UCSD-AML1 (cell line): ENCODE results near the gene HGD.
A peak's percentile ranks its signal among the peaks of the same experiment; 100 is the strongest.
"Not testable (repeated sequence)": the region's sequence is repeated elsewhere in the genome, so short reads cannot be mapped to it uniquely, and the experiment has no call there.

Experiments used
- DNase-seq: peaks from one replicate; lab custom pipeline; 2025; ENCODE audit not compliant: unreplicated experiment; lab: John Stamatoyannopoulos, UW

HGD gene

DNA sequence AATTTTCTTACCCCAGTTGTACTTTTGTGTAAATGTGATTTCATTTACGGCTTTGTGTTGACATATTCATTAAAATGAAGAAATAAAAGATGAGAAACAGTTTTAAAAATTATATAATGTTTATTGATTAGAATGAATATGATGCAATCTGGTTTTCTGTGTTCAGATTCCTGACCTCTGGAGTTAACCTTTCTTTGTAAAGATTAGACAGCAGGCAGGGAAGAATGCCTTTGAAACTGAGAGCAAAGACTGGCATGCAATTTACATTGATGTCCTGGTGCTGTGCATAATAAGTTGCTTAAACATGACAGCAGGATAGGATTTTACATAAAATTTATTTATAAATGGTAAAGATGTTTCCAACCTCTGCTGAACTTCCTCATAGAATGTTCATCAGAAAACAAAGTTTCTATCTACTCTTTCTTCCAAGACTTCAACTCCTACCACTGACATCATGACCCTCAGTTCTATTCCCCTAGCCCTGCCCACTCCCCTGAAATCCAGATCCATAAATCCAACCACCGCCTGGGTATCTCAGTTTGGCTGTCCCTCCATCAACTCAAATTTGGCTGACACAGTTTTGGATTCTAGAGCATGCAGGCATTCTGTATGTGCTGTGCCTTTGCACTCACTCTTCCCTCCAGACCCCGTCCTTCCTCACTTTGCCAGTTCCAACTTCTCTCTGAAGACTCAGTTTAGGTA is 1.7 kb downstream of the HGD start:
- DNase-seq = no peak

DNA sequence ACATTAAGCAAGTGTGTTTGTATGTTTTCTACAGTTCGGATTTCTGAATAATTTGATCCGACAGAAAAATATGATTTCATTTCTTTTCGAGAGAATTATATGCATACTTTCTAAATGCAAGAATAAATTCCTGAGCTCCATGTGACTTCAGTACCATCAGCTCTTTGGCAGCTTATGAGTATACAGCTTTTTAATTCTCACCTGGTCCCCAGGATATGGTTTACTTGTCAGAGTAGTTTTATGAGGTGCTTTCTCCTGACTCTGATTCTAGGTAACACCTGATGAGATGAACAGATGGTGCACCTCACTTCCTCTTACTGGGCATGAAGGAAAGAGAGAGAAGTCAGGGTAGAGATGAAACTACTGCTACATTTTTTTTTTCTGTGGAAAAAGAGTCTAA is 3.1 kb downstream of the HGD start:
- no peak for DNase-seq

DNA sequence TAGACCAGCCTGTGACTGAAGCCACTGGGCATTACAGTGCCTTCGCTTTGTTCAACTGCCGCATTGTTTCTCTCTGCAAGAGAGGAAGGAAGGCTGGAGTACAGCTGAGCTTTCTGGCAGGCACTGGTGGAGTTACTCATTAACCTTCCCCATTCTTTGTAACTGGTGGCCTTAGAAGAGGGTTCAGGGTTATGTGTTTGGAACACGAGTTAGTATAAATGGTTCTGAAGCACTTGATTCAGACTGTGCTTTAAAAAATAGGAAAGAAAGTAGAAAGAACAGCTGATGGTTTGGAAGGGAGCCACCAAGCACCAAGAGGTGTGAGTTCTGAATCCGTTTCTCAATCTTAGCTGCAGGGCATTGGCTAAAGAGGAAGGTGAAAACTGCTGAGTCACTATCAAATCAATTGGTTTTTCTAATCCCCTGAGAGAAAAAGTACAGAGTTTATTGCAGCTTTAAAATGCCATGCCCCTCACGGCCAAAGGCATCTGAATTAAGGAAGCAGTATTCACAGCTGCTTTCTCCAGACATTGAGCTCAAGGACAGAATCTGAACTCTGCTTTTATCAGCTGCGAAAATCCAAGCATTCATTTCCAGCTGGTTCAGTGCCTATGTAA is 3.6 kb downstream of the HGD start:
- peak; percentile 34 for DNase-seq

DNA sequence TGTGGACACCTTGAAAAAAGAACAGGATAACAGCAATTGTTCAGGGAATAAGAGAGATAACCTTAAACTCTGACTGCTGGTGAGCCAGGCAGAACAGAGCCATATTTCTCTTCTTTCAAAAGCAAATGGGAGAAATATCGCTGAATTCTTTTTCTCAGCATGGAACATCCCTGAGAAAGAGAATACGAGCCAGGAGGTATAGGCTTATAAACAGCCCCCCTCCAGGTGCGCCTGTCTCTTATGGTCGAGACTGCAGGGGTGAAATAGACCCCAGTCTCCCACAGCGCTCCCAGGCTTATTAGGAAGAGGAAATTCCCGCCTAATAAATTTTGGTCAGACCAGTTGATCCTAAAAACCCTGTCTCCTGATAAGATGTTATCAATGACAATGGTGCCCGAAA is 4.8 kb downstream of the HGD start:
- not testable (repeated sequence) for DNase-seq

DNA sequence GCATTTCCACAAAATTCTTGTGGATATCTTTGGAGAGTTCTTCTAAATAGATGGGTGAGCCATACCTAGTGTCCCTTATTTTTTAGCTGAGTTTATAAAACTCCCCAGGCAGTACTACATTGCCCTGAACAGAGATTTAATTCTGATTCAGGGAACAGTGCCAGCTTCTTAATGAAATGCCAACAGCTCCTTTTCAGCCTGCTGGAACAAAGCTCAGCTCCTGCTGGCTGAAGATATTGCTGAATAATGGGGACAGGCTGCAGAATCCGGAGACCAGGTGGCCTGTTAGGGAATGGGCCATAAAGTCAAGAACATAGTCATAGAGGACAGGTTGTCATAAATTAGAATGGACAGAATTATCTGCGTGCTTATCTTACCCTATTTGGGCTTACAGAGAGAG is 8.9 kb downstream of the HGD start:
- no peak for DNase-seq

DNA sequence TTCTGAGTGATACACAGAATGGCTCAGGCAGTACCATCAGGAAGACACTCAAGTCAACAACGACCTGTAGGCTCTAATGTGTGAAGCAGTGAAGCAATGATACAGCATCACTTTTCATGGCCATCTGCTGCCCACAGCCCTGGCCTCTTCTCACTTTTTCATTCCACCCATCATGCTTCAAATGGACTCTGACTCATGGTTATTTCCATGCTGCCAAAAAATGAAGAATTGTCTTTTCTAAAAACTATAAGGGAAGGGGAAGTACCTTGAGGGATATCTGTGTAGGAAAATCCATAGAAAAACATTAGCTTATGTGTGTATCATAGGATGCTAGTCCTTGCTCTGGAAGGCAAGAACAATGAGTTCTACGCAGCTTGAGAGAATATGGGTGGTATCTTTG is 11.5 kb downstream of the HGD start:
- DNase-seq = no peak

DNA sequence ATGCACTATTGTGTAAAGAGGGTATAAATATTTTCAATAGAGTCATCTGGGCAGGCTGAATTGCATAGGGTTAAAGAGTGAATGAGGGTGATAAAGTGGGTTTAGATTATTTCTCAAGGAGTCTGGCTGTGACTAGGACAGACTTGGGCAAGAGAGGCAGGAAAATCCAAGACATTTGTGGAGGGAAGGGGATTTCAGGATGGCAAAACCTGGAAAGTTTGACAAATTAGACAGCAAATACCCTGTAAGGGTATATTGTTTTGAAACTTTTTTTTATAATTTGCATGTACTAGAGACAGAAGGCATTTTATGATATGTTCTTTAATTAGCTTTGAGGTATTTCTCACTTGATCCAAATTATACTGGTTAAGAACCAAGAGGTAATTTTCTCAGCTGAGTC is 17.1 kb downstream of the HGD start:
- no peak for DNase-seq

DNA sequence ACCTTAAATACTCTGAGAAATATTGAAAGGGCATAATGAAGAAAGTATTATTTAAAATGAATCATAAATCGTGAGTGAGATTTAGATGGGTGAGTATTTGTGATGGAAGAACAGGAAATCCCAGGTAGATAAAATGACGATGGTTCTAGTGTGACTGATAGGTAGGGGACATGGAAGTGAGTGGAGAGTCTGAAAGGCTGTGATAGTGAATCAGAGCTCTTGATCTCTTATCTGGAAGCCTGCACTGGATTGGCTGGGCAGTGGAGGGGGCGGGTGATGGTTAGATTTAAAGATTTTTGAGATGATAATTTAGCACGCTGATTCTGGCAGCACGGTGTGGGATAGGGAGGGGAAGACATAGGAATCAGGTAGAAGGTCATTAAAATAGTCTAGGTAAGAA is 20.1 kb downstream of the HGD start:
- no peak for DNase-seq

DNA sequence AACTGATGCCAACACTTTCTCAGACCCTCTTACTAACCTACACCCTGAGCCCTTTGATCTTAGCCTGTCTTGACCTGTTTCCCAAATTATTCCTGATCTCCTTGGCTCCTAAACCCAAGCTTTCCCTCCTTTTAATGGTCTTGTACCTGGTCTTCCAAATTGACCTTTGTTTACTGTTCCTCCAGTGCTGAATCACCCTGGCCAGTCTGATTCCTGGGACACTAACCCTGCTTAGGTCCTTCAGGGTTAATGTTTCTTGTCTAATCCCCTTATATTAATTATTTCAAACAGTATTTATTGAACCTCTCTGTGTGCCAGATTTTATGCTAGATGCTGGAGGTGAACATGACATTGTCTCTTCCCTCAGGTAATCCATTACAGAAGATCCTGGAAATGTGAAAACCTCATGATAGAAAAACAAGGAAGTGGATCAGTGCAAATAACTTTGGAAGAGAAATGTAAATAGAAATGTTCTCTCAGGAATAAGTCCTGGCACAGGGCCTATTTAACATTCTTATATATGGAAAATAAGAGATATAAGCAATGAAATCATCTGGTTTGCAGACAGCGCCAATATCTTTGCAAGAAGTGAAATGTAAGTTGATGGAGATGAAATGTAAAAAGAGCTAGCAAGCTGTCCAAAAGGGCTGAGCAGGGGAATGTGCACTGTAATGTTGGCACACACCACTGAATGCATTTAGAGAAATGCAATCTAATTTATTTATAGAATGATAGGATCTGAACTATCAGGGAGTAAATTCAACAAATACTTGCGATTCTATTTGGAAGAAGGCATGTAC is 20.7 kb downstream of the HGD start:
- DNase-seq = no peak

DNA sequence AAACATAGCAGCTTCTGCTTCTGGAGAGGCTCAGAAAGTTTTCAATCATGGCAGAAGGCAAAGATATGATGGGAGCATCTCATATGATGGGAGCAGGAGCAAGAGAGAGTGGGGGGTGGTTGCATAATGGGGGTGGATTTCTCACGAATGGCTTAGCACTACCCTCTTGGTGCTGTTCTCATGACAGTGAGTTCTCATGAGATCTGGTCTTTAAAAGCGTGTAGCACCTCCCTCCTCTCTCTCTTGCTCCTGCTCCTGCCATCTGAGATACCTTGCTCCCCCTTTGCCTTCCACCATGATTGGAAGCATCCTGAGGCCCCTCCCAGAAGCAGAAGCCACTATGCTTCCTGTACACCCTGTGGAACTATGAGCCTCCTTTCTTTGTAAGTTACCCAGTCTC is 22.2 kb downstream of the HGD start:
- no peak for DNase-seq

DNA sequence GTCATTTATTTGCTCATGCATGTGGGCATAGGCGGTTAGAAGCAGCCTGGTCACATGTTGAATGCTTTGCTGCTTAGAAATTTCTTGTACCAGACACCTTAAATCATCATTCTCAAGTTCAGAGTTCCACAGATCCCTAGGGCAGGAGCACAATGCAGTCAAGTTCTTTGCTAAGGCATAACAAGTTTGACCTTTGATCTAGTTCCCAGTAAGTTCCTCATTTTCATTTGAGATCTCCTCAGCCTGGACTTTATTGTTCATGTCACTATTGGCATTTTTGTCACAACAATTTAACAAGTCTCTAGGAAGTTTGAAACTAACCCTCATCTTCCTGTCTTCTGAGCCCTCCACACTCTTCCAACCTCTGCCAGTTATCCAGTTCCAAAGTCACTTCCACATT is 22.8 kb downstream of the HGD start:
- DNase-seq = no peak

DNA sequence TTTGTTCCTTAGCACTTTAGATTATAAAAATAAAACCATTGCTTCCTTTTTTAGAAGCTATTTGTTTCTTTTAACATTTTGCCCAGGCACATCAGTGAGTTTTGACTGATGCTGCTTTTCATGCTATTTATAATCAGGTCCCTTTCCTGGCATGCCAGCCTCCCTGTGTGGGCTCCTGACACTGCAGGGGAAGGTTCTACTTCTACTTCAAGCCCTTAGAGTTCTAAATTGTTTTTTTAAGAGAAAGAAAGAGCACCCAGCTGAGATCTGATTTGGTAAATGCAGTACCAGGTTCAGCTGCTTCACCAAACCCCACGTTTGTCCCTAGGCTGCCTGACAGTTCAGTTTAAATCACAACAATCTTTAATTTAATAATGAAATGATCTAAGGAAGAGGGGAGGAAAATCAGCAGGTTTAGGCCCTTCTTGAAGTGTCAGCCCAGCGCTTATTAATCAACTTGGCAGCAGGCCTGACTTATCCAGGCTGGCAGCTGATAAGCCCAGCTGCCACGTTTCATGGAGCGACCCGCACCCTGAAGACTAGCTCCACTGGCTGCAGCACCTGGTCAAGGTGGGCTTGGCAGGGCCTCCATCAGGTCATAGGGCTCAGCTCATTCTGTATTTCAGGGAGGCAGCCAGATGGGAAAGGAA is 29.0 kb downstream of the HGD start:
- DNase-seq = no peak

DNA sequence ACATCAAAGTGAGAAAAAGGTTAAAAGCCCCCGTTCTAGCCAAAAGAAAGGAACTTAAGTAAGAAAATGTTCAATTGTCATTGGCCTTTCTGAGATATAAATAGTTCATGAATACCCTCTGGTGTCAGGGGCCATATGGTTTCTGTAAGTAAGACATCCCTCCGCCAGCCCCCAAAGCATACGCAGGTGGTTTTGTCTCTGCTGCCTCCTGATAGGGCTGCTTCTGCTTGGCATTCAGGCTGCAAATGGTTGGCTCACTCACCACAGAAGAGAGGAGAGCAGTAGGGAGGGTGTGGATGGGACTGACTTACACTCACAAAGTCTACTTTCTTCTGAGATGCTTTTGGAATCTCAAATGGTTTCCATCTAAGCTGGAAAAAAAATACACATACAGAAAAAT is 29.8 kb downstream of the HGD start:
- DNase-seq = no peak

DNA sequence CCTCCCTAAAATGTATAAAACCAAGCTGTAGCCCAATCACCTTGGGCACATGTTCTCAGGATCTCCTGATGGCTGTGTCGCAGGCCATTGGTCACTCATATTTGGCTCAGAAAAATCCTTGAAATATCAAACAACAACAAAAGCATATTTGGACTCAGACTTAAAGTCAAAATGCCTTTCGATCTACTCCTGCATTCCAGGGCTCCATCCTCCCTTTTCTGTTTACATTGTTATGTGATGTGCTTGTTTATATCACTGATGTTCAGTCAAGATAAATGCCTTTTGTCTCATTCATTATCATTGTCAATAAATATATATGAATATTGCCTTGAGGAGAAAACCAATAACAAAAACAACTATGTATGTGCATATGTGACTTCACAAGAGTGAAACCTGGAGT is 31.7 kb downstream of the HGD start:
- DNase-seq = no peak

DNA sequence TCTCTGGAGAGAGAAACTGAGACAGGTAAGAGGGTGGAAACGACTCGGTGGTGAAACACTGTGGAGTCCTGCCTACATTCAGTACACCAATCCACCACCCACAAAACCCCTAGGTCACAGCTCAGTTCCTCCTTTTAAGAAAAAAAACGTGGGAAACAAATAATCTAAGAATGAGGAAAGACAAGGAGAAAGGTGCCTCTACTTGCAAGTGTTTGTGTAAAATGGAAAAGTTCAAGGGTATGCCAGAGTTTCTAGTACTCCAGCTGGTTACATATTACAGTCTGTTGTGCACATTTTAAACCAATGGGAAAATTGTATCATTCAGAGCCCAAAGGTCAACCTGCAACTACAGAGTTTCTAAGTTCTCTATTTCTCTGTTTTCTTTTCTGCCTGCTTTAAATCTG is 32.2 kb downstream of the HGD start:
- DNase-seq = no peak

DNA sequence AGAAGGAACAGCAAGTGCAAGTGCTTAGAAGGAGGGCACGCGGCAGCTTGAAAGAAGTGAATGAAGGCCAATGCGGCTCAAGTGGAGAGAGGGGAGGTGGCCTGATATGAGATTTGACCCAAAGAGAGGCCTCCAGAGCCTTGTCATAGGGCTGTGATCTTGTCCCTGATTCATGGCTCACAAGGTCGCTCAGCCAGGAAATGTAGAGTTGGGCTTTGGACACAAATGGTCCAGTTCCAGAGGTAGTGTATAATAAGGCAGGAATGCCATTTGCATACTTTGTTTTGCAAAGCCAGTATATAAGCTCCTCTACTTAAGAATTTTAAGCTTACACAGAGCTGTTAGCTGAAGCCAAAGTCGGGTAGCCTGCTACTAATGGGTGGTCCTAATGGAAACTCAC is 33.7 kb downstream of the HGD start:
- no peak for DNase-seq

DNA sequence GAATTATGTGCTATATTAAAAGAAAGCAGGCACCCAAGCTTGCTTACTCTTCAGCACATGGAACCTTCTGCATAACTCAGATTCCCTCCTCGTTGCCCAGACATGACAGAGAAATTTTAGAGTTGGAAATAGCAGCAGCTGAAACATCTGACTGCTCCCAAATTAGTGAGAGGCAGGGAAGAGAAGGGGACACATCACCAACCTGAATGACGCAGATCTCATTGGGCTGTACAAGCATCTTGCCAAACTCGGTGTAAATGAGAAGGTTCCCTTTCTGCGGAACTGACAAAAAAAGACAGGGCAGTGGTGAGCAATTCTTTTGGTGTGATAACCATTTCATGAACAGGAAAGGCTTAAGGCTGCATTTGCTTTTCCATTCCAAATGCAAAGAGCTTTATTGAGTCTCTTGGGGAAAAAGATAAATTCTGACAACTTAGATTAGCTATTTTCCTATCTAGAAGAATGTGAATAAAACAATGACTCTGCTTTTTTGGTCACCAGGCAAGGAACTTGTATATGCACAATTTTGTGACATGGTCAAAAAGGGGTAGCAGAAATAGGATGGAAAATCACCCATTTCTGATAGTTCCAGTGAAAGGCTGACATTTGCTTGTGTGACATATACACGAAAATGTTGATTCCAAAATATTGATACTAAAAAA is 35.1 kb downstream of the HGD start:
- DNase-seq = no peak

DNA sequence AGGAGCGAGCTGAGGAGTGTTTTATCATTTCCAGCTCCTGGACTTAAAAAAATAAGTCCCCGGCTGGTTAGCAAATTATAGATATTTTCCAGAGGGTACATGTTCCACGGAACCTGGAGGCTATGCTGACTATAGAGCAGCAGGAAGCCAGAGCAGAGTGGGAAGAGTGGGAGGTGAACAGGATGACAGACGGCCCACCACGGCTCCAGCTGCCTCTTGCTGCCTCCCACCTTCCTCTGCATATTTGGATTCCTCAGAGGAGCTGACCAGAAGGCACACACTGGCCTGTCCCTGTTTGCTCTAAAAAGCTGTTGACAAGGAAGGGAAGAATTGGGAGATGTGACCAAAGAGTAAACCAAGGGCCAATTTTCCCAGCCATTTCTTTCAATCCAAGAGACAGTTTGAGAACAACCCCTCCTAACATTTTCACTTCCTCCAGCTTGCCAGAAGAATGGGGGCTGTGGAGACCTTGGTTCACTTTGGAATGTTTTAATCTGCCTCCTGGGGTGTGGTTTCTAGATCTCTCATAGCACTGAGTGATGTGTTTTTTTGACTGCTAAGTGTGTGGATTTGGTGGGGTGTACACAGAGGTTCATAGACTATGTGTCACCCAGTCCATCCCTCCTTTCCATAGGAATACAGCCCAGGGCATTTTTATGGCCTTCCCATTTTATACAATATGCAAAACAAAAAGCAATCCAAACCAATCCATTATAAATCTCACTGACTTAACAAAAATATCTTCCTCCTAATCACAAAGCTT is 36.8 kb downstream of the HGD start:
- peak; percentile 45 for DNase-seq

DNA sequence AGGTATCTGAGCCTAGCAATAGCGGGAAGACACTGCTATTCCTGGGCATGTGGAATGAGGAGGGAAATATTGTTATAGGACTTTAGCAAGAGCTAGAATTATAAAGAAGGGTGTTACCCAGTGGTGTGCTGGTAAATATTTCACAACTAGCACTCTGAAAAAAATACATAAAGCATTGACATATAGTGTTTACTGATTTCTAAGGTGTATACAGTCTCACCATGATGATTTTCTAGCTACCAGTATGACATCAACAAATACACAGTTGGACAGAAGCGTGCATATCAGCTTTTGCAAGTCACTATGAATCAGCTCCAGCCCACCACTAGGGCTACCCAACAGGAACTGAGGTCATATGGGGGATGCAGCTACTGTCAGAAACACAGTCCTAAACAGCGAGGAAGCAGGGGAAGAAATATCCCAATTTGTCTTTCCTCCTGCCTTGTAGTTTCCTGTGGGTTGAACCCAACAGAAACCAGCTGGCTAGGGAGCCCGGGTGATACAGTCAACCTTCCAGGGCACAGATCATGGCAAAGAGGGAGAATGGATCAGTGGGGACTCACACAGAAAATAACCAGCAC is 39.6 kb downstream of the HGD start:
- DNase-seq = peak; percentile 70

DNA sequence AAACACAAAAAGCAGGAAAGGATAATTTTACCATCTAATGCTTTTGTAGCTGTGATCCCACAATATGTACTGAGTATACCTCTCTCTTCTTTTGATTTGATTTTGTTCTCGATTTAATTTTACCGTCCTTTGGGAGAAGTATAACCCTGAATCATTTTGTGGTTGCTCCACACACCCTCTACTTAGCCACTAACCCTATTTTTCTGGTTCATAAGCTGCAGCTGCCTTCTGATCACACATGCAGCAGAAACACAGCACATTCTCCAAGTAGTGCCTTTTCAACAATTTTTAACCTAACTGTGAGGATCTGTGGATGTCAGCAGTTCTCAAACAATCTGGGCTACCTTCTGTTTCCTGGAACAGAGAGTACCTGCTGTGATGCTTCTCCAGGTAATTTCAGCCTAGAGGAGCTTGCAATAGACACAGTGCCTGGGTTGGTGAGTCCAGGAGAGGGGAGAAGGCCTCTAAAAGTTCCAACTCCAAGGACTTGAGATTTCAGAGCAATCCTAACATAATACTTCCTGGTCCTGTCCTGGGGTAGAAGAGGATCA is 40.3 kb downstream of the HGD start:
- no peak for DNase-seq
